Naive thymus-derived CD4-positive, alpha-beta T cell (primary cell): ENCODE measurements around the gene GPS1. TPM values are rescaled to one million over a fixed set of nuclear protein-coding genes. Genes with fewer than 3 reads are reported as not detected.

Source experiments
- ATAC-seq: fragments of 150-1000 bp; cut with Tn5 transposase; 2 replicates; pipeline ENCODE4 v1.10.0; 2021; ENCODE audit warnings: mild to moderate bottlenecking, moderate library complexity
- CTCF ChIA-PET: fragments of 350-600 bp; sonication (Branson Sonifier 250); formaldehyde crosslinking; loops from one replicate; lab custom pipeline; 2021; ENCODE audit warnings: antibody characterized with exemption; lab: Charles Lee
- POLR2A ChIA-PET: fragments of 350-600 bp; sonication (Branson Sonifier 250); formaldehyde crosslinking; loops from one replicate; lab custom pipeline; 2021; ENCODE audit warnings: antibody characterized with exemption, inconsistent platforms; lab: Charles Lee
- DNase-seq, 9 donors: peaks; one replicate each; pipeline versions ENCODE4 v3.0.0 to v3.0.0-alpha.2; 2020 to 2022; ENCODE audit warnings: mixed read lengths in 1 of 9
- H3K27ac ChIP-seq: one replicate; pipeline ENCODE4 v1.7.0; 2013; ENCODE audit warnings: mild to moderate bottlenecking, low read depth, low read length, moderate library complexity
- H3K27me3 ChIP-seq, 2 donors: one replicate each; pipeline ENCODE4 v1.7.0; 2013; ENCODE audit warnings: low read length in 2 of 2, mild to moderate bottlenecking in 2 of 2, moderate library complexity in 2 of 2; ENCODE audit not compliant: control insufficient read depth in 2 of 2, insufficient read depth in 2 of 2
- H3K36me3 ChIP-seq, 3 experiments: 1 replicate in 2 of 3; 2 replicates in 1 of 3; pipeline ENCODE4 v1.7.0; 2013; ENCODE audit warnings: low read length in 3 of 3, mild to moderate bottlenecking in 3 of 3, moderate library complexity in 1 of 3; ENCODE audit not compliant: insufficient read depth in 3 of 3, control insufficient read depth in 2 of 3
- H3K4me1 ChIP-seq, 2 donors: one replicate each; pipeline ENCODE4 v1.7.0; 2013; ENCODE audit warnings: low read length in 2 of 2, mild to moderate bottlenecking in 2 of 2, moderate library complexity in 1 of 2; ENCODE audit not compliant: control insufficient read depth in 2 of 2, insufficient read depth in 2 of 2
- H3K4me3 ChIP-seq: 2 replicates; pipeline ENCODE4 v1.7.0; 2013; ENCODE audit warnings: mild to moderate bottlenecking, low read length
- H3K9me3 ChIP-seq, 3 experiments: 1 replicate in 2 of 3; 2 replicates in 1 of 3; pipeline ENCODE4 v1.7.0; 2013; ENCODE audit warnings: low read length in 3 of 3; ENCODE audit not compliant: control insufficient read depth in 2 of 3
- H3K27ac Mint-ChIP-seq, 9 donors: one replicate each; pipeline ENCODE4 v1.8.0; 2020 to 2022; ENCODE audit warnings: mixed read lengths in 9 of 9, mild to moderate bottlenecking in 8 of 9, moderate library complexity in 5 of 9, inconsistent platforms in 2 of 9
- H3K27me3 Mint-ChIP-seq, 5 donors: one replicate each; pipeline ENCODE4 v1.8.0; 2021 to 2022; ENCODE audit warnings: mixed read lengths in 5 of 5, mild to moderate bottlenecking in 1 of 5
- H3K36me3 Mint-ChIP-seq, 5 donors: one replicate each; pipeline ENCODE4 v1.8.0; 2020 to 2022; ENCODE audit warnings: mixed read lengths in 5 of 5, mild to moderate bottlenecking in 3 of 5, inconsistent platforms in 1 of 5
- H3K4me1 Mint-ChIP-seq, 7 donors: one replicate each; pipeline ENCODE4 v1.8.0; 2020 to 2022; ENCODE audit warnings: mixed read lengths in 7 of 7, mild to moderate bottlenecking in 3 of 7, inconsistent platforms in 1 of 7
- H3K4me3 Mint-ChIP-seq, 10 donors: one replicate each; pipeline ENCODE4 v1.8.0; 2020 to 2022; ENCODE audit warnings: mild to moderate bottlenecking in 10 of 10, mixed read lengths in 10 of 10, moderate library complexity in 6 of 10, inconsistent platforms in 2 of 10
- H3K9me3 Mint-ChIP-seq, 11 donors: one replicate each; pipeline ENCODE4 v1.8.0; 2020 to 2022; ENCODE audit warnings: mixed read lengths in 11 of 11, mild to moderate bottlenecking in 4 of 11, inconsistent platforms in 1 of 11, moderate library complexity in 1 of 11
- intact Hi-C, 2 donors: fragments of 100-400 bp; cut with micrococcal nuclease; formaldehyde crosslinking; loops; one replicate each; pipeline ENCODE4 v1.15.1; 2023
- polyA plus RNA-seq, 2 donors: library from polyadenylated mRNA; unstranded; fragments of 300-500 nt; fragmentation: Illumina TruSeq; gene quantifications; one replicate each; pipeline ENCODE4 v1.2.3, GENCODE V29; 2021
- total RNA-seq, 6 experiments: library from RNA in 5 of 6; stranded (reverse) in 5 of 6; gene quantifications; 1 replicate in 5 of 6; 2 replicates in 1 of 6; pipeline ENCODE4 v1.2.3 and lab custom pipeline; 2021 to 2026

The GPS1 gene
- total and polyA plus RNA-seq, 7 experiments from 2014 or later, result 68.3 to 124 (median 82.6) TPM

DNA sequence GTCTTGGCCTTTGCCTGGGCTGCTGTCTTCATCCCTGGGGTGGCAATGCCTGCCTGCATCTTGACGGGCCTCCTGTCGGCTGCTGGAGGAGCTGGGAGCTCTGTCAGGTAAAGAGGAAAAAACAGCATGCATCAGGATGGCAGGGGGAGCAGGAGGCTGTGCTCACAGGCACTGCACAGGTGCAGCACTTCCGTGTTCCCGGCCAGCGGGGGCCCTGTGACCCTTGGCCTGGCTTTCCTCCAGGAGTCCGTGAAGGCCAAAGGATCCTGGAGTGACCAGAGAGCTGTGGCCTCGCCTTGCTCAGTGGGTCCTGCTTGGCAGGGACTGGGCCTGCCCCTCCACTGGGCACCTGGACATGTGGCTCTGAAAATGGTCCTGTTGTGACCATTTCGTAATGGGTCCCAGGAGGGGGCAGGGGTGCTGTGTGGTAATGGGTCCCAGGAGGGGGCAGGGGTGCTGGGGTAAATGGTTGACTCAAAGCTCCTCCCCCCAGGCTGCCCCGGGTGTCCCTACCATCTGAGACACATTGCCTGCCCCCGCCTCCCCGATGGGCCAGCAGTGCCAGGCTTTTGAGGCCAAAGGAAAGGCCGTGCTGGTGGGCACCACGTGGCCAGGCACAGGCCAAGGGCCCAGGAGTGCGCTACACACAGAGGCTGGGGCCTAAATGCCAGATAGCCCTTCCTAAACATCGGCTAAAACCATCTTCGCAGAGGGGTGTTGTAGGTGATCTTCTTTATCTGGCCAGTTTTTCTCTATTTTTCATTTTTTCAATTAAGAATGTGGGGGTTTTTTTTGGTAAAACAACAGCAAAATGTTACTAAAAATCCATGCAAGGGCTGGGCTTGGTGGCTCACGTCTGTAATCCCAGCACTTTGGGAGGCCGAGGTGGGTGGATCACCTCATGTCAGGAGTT lies 50.3 kb downstream of the GPS1 start:
- Histone ChIP-seq H3K4me3 (no peak overlapping the region), H3K36me3 (no peaks in the 10 kb centered on the region), H3K9me3 (no peaks in the 10 kb centered on the region), H3K27ac (no peak overlapping the region), H3K27me3 (no peaks in the 10 kb centered on the region), H3K4me1 (peaks cover 16 to 23% of the 10 kb centered on the region in 2 donors)
- Mint-ChIP-seq H3K27ac (peak overlapping the region in 7 of 9 donors; percentile 8 to 83 (median 62)), H3K27me3 (no peaks in the 10 kb centered on the region), H3K36me3 (no peaks in the 10 kb centered on the region), H3K4me3 (peak overlapping the region in 1 of 10 donors; percentile 41), H3K4me1 (peaks cover 15 to 33% (median 23%) of the 10 kb centered on the region in 7 donors), H3K9me3 (no peaks in the 10 kb centered on the region)
- DNase-seq (peak in 1 of 9 donors; percentile 8), ATAC-seq (no peak)
- ChIA-PET POLR2A (interaction anchor here (0.7 to 1.3 kb wide), 2 partner anchors 22 to 25 kb away, joined by 3 read pairs; no protein-coding TSS in a partner anchor), CTCF (interaction anchor here (0.6 kb wide), 1 partner anchor 31 kb away, joined by 3 read pairs; no protein-coding TSS in a partner anchor)
- intact Hi-C loops, result no loop called here

DNA sequence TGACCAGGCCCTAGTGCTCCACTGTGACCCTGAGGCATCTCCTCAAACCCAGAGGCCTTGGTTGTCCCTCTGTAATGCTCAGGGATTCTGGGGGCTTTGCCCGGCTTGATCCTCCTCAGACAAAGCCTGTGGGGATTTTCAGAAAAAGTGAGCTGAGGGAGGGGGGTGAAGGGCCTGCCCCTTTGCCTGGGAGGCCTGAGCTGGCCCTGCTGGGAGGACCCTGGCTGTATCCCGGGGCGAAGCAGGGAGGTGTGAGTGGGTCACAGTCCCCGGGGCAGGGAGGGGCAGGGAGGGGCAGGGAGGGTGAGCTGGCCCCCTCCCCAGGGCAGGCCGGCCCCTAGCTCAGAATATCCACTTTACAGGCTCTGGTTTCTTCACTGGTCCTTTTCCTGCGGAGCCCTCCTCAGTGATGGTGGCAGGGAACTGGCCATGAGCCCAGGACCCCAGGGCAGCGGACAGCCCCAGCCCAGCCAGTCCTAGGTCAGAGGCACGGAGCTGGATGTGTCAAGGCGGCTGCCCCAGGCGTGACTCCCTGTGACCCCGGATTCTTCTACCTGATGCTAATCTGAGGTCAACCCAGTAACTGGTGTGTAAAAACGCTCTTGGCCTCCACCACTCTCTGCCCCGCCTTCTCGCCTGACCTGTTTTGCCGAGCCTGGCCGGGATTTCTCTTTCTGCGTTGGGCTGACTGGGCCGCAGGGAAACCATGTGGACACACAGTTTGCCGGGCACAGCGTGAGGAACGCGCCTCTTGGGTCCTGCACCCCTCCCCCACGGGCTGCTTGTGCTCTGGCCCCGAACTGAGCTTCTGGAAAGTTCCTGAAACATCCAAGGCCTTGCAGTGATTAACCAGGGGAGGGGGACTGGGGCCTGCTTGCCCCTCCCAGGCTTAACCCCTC lies 52.1 kb downstream of the GPS1 start:
- POLR2A ChIA-PET, result interaction anchor here (0.7 to 2.9 kb wide), 4 partner anchors 16 to 23 kb away, joined by 3 to 45 read pairs (median 4); no protein-coding TSS in a partner anchor
- Histone ChIP-seq H3K27me3 (no peaks in the 10 kb centered on the region), H3K36me3 (no peaks in the 10 kb centered on the region), H3K4me1 (peaks cover 17 to 25% of the 10 kb centered on the region in 2 donors), H3K9me3 (no peaks in the 10 kb centered on the region), H3K4me3 (no peak overlapping the region), H3K27ac (no peak overlapping the region)
- no peak for DNase-seq
- Mint-ChIP-seq H3K36me3 (peaks cover 0 to 3% (median 0%) of the 10 kb centered on the region in 5 donors), H3K4me1 (peaks cover 18 to 51% (median 30%) of the 10 kb centered on the region in 7 donors), H3K27me3 (no peaks in the 10 kb centered on the region), H3K4me3 (peak overlapping the region in 2 of 10 donors; percentile 39 to 49), H3K27ac (peak overlapping the region in 6 of 9 donors; percentile 21 to 91 (median 73)), H3K9me3 (no peaks in the 10 kb centered on the region)
- intact Hi-C loops, result no loop called here
- no peak for ATAC-seq
- CTCF ChIA-PET, result no interaction called here

DNA sequence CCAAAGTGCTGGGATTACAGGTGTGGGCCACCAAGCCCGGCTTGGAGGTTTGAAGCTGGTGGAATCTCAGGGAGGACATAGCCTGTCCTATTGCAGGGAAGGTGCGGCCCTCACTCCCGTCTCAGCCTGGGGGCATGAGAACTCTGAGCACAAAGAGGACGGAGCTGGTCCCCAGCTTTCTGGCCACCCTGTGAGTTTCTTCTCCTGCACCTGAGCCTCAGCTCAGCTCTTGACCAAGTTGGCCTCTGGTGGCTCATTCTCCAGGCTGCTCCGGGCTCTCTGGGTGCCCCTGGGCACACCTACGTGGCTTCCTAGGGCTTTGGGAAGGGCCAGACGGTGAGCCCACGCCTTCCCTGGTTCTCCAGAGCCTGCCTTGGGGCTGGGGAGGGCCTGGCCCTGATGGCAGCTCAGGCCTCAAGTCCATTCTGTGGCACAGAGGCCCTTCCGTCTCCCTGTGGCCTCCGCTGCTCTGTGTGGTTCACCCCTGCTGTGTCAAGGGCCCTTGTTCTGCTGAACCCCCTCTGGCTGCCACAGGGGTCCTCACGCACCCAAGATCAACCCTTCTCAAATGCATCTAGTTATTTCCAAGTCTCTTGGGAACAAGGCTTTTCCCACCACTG lies 53.2 kb downstream of the GPS1 start:
- ChIA-PET CTCF (interaction anchor here (2.7 kb wide), 1 partner anchor 16 kb away, joined by 14 read pairs; no protein-coding TSS in a partner anchor), POLR2A (interaction anchor here (1.6 to 2.9 kb wide), 5 partner anchors 11 to 67 kb away, joined by 3 to 45 read pairs (median 9); partner anchors contain the start of genes DCXR and DUS1L)
- Histone ChIP-seq H3K36me3 (no peaks in the 10 kb centered on the region), H3K4me1 (peaks cover 17 to 25% of the 10 kb centered on the region in 2 donors), H3K9me3 (no peaks in the 10 kb centered on the region), H3K27ac (peak overlapping the region; percentile 89), H3K27me3 (no peaks in the 10 kb centered on the region), H3K4me3 (no peak overlapping the region)
- ATAC-seq (no peak), DNase-seq (no peak)
- peaks cover 18 to 53% (median 32%) of the 10 kb centered on the region in 7 donors for H3K4me1 Mint-ChIP-seq
- H3K27ac Mint-ChIP-seq, result peak overlapping the region; percentile 70 to 99 (median 95)
- peaks cover 0 to 3% (median 0%) of the 10 kb centered on the region in 5 donors for H3K36me3 Mint-ChIP-seq
- H3K9me3 Mint-ChIP-seq, result no peaks in the 10 kb centered on the region
- H3K27me3 Mint-ChIP-seq, result no peaks in the 10 kb centered on the region
- H3K4me3 Mint-ChIP-seq, result peak overlapping the region in 9 of 10 donors; percentile 45 to 94 (median 61)
- intact Hi-C loops, result no loop called here

DNA sequence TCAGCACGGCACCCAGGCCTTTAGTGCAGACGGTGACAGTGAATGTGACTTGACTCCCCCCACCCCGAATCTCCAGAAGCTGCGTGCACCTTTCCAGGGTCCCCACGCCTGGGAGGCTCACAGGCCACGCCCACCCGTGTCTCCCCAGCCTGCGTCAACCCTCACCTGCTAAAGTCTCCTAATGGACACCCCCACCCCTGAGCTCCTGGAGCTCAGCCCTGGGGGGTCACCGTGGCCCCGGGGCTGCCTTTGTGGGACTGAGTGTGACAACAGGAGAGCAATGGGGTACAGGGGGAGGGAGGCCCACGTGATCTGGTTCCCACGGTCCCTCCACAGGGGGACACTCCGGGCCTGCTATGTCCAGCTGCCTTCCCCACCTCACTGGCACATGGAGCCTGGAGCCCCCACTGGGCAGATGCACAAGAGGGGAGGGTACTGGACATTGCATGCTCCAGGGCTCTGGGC lies 53.8 kb downstream of the GPS1 start:
- H3K4me1 Mint-ChIP-seq, result peaks cover 18 to 48% (median 32%) of the 10 kb centered on the region in 7 donors

DNA sequence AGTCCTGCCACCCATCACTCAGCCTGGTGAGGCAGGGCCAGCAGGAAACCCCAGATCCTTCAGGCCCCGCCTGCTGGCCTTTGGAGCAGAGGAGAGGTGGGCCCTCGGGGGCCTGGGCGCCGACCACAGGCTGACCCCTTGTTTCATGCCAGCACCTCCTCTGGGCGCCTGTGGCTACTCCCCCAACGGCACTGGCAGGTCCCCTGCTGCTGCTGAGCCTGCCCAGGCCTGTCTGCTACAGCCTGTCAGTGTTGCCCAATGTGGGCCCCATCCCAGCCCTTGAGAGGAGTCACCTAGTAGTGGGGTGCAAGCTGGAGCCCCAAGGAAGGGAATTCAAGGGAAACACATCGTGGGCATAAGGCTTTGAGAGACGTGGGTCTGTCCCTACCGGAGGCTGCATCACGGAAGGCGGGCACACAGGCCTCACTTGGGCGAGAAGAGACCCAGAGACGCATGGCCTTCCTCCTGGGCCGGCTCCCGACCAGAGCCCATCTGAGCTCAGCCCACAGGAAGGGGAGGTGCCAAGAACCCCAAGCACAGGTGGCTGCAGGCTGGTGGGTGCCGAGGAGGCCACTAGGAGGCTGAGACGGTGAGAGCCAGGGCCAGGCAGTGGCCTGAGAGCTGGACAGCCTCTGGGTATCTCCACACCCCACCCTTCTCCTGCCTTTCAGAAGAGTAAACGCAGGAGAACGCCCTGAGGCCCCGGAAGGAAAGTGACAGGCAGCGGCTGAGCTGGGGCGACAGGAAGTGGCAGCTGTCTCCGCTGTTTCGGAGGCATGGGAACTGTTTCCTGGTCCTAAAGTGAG lies 54.4 kb downstream of the GPS1 start:
- DNase-seq (peak; percentile 14 to 69 (median 56)), ATAC-seq (peak; percentile 89)
- H3K27me3 ChIP-seq, result no peaks in the 10 kb centered on the region
- H3K27me3 Mint-ChIP-seq, result no peaks in the 10 kb centered on the region
- peaks cover 0 to 3% (median 0%) of the 10 kb centered on the region in 5 donors for H3K36me3 Mint-ChIP-seq
- peaks cover 18 to 44% (median 32%) of the 10 kb centered on the region in 7 donors for H3K4me1 Mint-ChIP-seq
- peak overlapping the region; percentile 87 to 94 (median 90) for H3K4me3 Mint-ChIP-seq
- H3K27ac Mint-ChIP-seq, result peak overlapping the region; percentile 95 to 99 (median 97)
- CTCF ChIA-PET, result interaction anchor here (0.9 to 2.7 kb wide), 9 partner anchors 11 to 86 kb away, joined by 3 to 14 read pairs (median 5); partner anchors contain the start of gene DCXR
- no peaks in the 10 kb centered on the region for H3K36me3 ChIP-seq
- peak overlapping the region; percentile 89 for H3K27ac ChIP-seq
- H3K9me3 ChIP-seq, result no peaks in the 10 kb centered on the region
- peaks cover 17 to 25% of the 10 kb centered on the region in 2 donors for H3K4me1 ChIP-seq
- POLR2A ChIA-PET, result interaction anchor here (0.8 to 2.9 kb wide), 20 partner anchors 8 to 192 kb away, joined by 3 to 45 read pairs (median 4); partner anchors contain the start of genes DCXR, DUS1L and FASN
- no peaks in the 10 kb centered on the region for H3K9me3 Mint-ChIP-seq
- H3K4me3 ChIP-seq, result peak overlapping the region; percentile 73
- intact Hi-C loops, result loop anchor here (1.0 to 2.0 kb wide), 5 partner anchors 14 to 49 kb away; no protein-coding TSS in a partner anchor

More for the DNA sequence above, 53.8 kb downstream of the GPS1 start:
- Histone ChIP-seq H3K9me3 (no peaks in the 10 kb centered on the region), H3K4me1 (peaks cover 17 to 25% of the 10 kb centered on the region in 2 donors), H3K27ac (peak overlapping the region; percentile 89), H3K27me3 (no peaks in the 10 kb centered on the region), H3K36me3 (no peaks in the 10 kb centered on the region), H3K4me3 (peak overlapping the region; percentile 73)
- peak overlapping the region; percentile 80 to 99 (median 96) for H3K27ac Mint-ChIP-seq
- ChIA-PET CTCF (interaction anchor here (1.1 to 2.7 kb wide), 6 partner anchors 16 to 68 kb away, joined by 3 to 14 read pairs (median 8); partner anchors contain the start of gene DCXR), POLR2A (interaction anchor here (0.8 to 2.9 kb wide), 15 partner anchors 7 to 96 kb away, joined by 3 to 45 read pairs (median 5); partner anchors contain the start of genes DCXR, DUS1L and FASN)
- H3K4me3 Mint-ChIP-seq, result peak overlapping the region; percentile 51 to 94 (median 90)
- intact Hi-C loops, result no loop called here
- H3K36me3 Mint-ChIP-seq, result peaks cover 0 to 3% (median 0%) of the 10 kb centered on the region in 5 donors
- DNase-seq (peak in 1 of 9 donors; percentile 9), ATAC-seq (no peak)
- H3K9me3 Mint-ChIP-seq, result no peaks in the 10 kb centered on the region
- H3K27me3 Mint-ChIP-seq, result no peaks in the 10 kb centered on the region
